Mononuclear cell (primary cell): Measurements from ENCODE around the gene EDN1. TPM values are rescaled to one million over a fixed set of nuclear protein-coding genes. Genes with fewer than 3 reads are reported as not detected.

Source experiments
- H3K27me3 ChIP-seq: 2 replicates; pipeline ENCODE4 v1.6.0; 2011; ENCODE audit warnings: low read length, control low read depth; ENCODE audit not compliant: insufficient read depth
- H3K4me1 ChIP-seq: 2 replicates; pipeline ENCODE4 v1.5.1; 2011; ENCODE audit warnings: mild to moderate bottlenecking, low read length, control low read depth; ENCODE audit not compliant: insufficient read depth
- H3K4me3 ChIP-seq: 2 replicates; pipeline ENCODE4 v1.5.1; 2011; ENCODE audit warnings: mild to moderate bottlenecking, low read length, moderate library complexity
- H3K9me3 ChIP-seq: 2 replicates; pipeline ENCODE4 v1.5.1; 2011; ENCODE audit warnings: low read depth, mild to moderate bottlenecking, control low read depth, low read length
- total RNA-seq: library from RNA; depleted of rRNA; stranded (reverse); fragments of >200 nt; gene quantifications from one replicate; pipeline ENCODE4 v1.2.3, GENCODE V29; 2012

The EDN1 gene
- total RNA-seq, 1 donor = 4.9 TPM

GRCh38 chr6:12336121-12336971, 46.2 kb downstream of the EDN1 start:
- Histone ChIP-seq H3K9me3 (no peaks in the 10 kb centered on the region), H3K4me1 (peaks cover 8% of the 10 kb centered on the region), H3K4me3 (no peak overlapping the region), H3K27me3 (no peaks in the 10 kb centered on the region)

GRCh38 chr6:12339022-12339421, 48.9 kb downstream of the EDN1 start:
- peaks cover 19% of the 10 kb centered on the region for H3K4me1 ChIP-seq
- H3K27me3 ChIP-seq = no peaks in the 10 kb centered on the region
- no peak overlapping the region for H3K4me3 ChIP-seq
- H3K9me3 ChIP-seq = no peaks in the 10 kb centered on the region

GRCh38 chr6:12339808-12340487, 49.8 kb downstream of the EDN1 start:
- Histone ChIP-seq H3K27me3 (no peaks in the 10 kb centered on the region), H3K4me1 (peaks cover 19% of the 10 kb centered on the region), H3K4me3 (no peak overlapping the region), H3K9me3 (no peaks in the 10 kb centered on the region)

- no peaks in the 10 kb centered on the region for H3K9me3 ChIP-seq
- no peaks in the 10 kb centered on the region for H3K27me3 ChIP-seq
- peaks cover 19% of the 10 kb centered on the region for H3K4me1 ChIP-seq
- no peak overlapping the region for H3K4me3 ChIP-seq
Observed at GRCh38 chr6:12340488-12340818, 50.3 kb downstream of the EDN1 start.

- H3K9me3 ChIP-seq = no peaks in the 10 kb centered on the region
- H3K4me3 ChIP-seq = no peak overlapping the region
- H3K4me1 ChIP-seq = peaks cover 19% of the 10 kb centered on the region
- H3K27me3 ChIP-seq = no peaks in the 10 kb centered on the region
Observed at GRCh38 chr6:12342664-12343063, 52.5 kb downstream of the EDN1 start.

- Histone ChIP-seq H3K4me1 (peaks cover 19% of the 10 kb centered on the region), H3K4me3 (no peak overlapping the region), H3K9me3 (no peaks in the 10 kb centered on the region), H3K27me3 (no peaks in the 10 kb centered on the region)
Observed at GRCh38 chr6:12343122-12343439, 52.9 kb downstream of the EDN1 start.

GRCh38 chr6:12343440-12344162, 53.4 kb downstream of the EDN1 start:
- Histone ChIP-seq H3K27me3 (no peaks in the 10 kb centered on the region), H3K4me1 (peaks cover 19% of the 10 kb centered on the region), H3K9me3 (no peaks in the 10 kb centered on the region), H3K4me3 (no peak overlapping the region)

- Histone ChIP-seq H3K27me3 (no peaks in the 10 kb centered on the region), H3K4me1 (peaks cover 19% of the 10 kb centered on the region)
Observed at GRCh38 chr6:12344296-12344695, 54.1 kb downstream of the EDN1 start.

GRCh38 chr6:12344961-12345693, 55.0 kb downstream of the EDN1 start:
- Histone ChIP-seq H3K4me3 (no peak overlapping the region), H3K27me3 (no peaks in the 10 kb centered on the region), H3K4me1 (peaks cover 19% of the 10 kb centered on the region), H3K9me3 (no peaks in the 10 kb centered on the region)

More at GRCh38 chr6:12344296-12344695, 54.1 kb downstream of the EDN1 start:
- Histone ChIP-seq H3K4me3 (no peak overlapping the region), H3K9me3 (no peaks in the 10 kb centered on the region)

GRCh38 chr6:12345694-12346058, 55.5 kb downstream of the EDN1 start:
- peaks cover 19% of the 10 kb centered on the region for H3K4me1 ChIP-seq
- H3K27me3 ChIP-seq = no peaks in the 10 kb centered on the region
- H3K9me3 ChIP-seq = no peaks in the 10 kb centered on the region
- H3K4me3 ChIP-seq = no peak overlapping the region
